Fibroblast of skin of scalp (primary cell): Measurements from ENCODE around the gene ANTXR1.

ENCODE experiments used
- DNase-seq: peaks from one replicate; pipeline ENCODE4 v3.0.0-alpha.2; 2013

The ANTXR1 gene

GRCh38 chr2:69100220-69100723, 87.3 kb downstream of the ANTXR1 start:
- peak; percentile 37 for DNase-seq

DNA sequence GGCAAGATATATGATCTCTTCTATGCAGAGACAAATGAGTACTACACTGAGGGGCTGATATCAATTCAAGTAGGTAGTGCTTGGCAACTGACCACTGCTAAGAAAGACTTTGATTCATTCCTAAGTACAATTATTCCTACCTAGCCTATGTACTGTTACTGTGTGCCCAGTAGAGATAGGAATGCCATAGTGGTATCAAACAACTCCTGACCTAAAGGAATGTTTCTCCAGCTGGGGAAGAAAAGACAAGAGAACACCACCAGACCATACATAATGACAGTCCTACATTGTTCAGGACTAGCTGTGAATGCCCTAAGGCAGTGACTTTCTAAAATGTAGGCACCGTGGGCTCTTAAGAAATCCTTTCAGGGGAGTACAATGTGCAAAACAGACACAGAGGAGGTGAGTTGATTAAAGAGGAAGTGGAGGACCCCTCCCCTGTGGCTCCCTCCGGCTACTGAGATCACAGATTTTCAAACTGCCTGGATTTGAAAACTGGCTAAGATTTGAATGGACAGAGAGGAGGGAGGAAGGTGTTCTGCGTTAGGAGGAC, 89.1 kb downstream of the ANTXR1 start:
- DNase-seq, result no peak

- DNase-seq, result no peak
Observed at GRCh38 chr2:69103419-69103818, 90.4 kb downstream of the ANTXR1 start.

- DNase-seq, result peak; percentile 75
Observed at GRCh38 chr2:69104261-69104660, 91.3 kb downstream of the ANTXR1 start.

GRCh38 chr2:69109255-69109654, 96.3 kb downstream of the ANTXR1 start:
- no peak for DNase-seq

GRCh38 chr2:69111076-69111475, 98.1 kb downstream of the ANTXR1 start:
- no peak for DNase-seq

- peak; percentile 48 for DNase-seq
Observed at GRCh38 chr2:69113627-69114026, 100.6 kb downstream of the ANTXR1 start.

GRCh38 chr2:69114534-69114933, 101.6 kb downstream of the ANTXR1 start:
- DNase-seq, result no peak

- peak; percentile 92 for DNase-seq
Observed at GRCh38 chr2:69116438-69116837, 103.5 kb downstream of the ANTXR1 start.

- peak; percentile 90 for DNase-seq
Observed at GRCh38 chr2:69118609-69119008, 105.6 kb downstream of the ANTXR1 start.

DNA sequence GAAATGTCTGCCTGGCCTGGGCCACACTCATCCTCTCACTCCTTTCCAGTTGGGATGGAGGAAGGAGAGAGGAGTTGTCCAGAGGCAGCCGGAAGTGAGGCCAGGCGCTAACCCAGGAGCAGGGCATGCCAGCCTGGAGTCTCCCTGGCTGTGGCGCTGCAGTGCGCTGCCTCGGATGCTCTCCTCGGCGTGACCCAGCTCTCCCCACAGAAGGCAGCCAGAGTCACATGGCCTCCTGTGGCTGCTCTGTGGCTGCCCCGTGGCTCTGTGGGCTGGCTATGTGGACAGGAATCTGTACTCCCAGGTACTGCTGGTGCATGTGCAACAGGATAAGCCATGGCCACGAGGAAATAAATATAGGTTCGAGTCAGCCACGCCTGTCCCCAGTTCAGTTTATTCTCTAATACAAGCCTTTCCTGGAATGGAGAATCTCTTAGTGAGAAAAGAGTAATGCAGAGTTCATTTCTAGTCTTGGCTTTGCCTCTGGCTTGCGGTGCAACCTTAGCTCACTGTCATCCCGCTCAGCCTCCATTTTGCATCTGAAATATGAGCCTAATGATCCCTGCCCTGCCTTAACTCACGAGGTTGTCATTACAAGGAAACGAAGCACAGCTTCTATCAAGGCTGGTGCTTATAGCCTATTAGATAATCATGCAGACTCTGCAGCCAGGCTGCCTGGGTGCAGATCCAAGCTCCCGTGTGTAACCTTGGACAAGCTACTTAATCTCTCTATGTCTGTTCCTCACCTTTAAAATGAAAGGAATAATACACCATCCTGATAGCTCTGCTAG, 106.3 kb downstream of the ANTXR1 start:
- DNase-seq, result no peak

DNA sequence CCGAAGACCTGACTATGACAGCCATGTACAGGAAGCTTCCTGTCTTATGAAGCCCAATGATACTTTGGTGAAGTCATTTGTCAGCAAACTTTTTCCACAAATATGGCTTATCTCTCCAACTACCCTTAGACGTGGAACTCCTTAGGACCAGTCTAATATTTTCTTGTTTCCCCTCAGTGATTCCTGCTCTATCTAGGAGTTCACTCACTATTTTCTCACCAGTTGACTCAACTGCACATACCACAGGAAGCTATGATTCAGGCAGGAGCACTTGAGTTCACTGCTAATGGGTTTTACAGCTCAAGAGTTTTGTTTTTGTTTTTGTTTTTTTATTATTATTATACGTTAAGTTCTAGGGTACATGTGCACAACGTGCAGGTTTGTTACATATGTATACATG, 109.3 kb downstream of the ANTXR1 start:
- DNase-seq, result peak; percentile 66

- no peak for DNase-seq
Observed at GRCh38 chr2:69123182-69123581, 110.2 kb downstream of the ANTXR1 start.

DNA sequence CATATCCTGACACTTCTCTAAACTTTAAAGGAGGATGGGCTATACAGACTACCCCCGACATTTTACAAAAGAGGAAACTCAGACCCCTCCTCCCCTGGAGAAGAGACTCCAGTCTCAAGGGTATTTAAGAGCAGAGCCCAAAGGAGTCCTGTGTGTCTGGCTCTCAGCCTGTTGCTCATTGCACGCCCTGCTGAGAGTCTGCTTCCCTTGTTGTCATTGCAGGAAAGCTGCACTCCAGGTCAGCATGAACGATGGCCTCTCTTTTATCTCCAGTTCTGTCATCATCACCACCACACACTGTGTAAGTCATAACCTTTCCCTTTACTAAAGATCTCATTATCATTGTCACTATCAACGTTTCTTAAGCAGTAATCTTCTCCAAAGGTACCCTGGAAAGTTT, 111.4 kb downstream of the ANTXR1 start:
- DNase-seq, result no peak

- DNase-seq, result no peak
Observed at GRCh38 chr2:69125816-69126215, 112.8 kb downstream of the ANTXR1 start.

DNA sequence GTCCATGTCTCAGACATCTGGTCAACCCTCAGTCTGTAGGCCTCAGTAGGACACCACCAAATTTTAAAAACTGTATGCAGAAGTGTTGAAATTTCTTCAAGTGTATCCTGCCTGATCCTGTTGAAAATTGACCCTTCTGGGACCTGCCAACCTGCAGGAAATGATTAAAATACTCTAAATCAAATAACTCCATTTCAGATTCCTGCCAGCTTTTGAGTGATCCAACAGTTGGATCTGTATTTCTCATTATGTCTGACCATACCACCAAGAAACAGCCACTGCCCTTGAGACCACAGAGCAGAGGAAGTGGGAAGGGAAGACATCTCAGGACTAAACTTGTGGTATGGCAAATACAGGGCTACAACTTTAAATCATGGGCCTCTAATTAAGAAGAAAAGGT, 113.4 kb downstream of the ANTXR1 start:
- no peak for DNase-seq

GRCh38 chr2:69131452-69131851, 118.5 kb downstream of the ANTXR1 start:
- DNase-seq, result no peak

- no peak for DNase-seq
Observed at GRCh38 chr2:69131983-69132675, 119.2 kb downstream of the ANTXR1 start.

- DNase-seq, result no peak
Observed at GRCh38 chr2:69132960-69133590, 120.1 kb downstream of the ANTXR1 start.

GRCh38 chr2:69133898-69134297, 120.9 kb downstream of the ANTXR1 start:
- no peak for DNase-seq

- no peak for DNase-seq
Observed at GRCh38 chr2:69134306-69134945, 121.4 kb downstream of the ANTXR1 start.

- peak; percentile 88 for DNase-seq
Observed at GRCh38 chr2:69138247-69138772, 125.3 kb downstream of the ANTXR1 start.
